Amniotic epithelial cell (primary cell): ENCODE data around the gene NPLOC4.
"Not testable (repeated sequence)": the region's sequence is repeated elsewhere in the genome, so short reads cannot be mapped to it uniquely, and the experiment has no call there.

Source experiments
- DNase-seq: peaks from one replicate; pipeline ENCODE4 v3.0.0-alpha.2; 2010; ENCODE audit warnings: low read depth

NPLOC4 gene

GRCh38 chr17:81584771-81585170, 52.1 kb downstream of the NPLOC4 start:
- not testable (repeated sequence) for DNase-seq

- DNase-seq: no peak
These were observed 53.1 kb downstream of the NPLOC4 start for GRCh38 chr17:81583589-81584342.

- DNase-seq: no peak
These were observed 54.2 kb downstream of the NPLOC4 start for GRCh38 chr17:81582749-81583148.

GRCh38 chr17:81582341-81582740, 54.6 kb downstream of the NPLOC4 start:
- peak; percentile 68 for DNase-seq

GRCh38 chr17:81581758-81582157, 55.2 kb downstream of the NPLOC4 start:
- no peak for DNase-seq

GRCh38 chr17:81580481-81580880, 56.4 kb downstream of the NPLOC4 start:
- no peak for DNase-seq

GRCh38 chr17:81579821-81580321, 57.0 kb downstream of the NPLOC4 start:
- DNase-seq: peak; percentile 89

GRCh38 chr17:81579298-81579697, 57.6 kb downstream of the NPLOC4 start:
- DNase-seq: no peak

GRCh38 chr17:81578561-81579225, 58.2 kb downstream of the NPLOC4 start:
- no peak for DNase-seq

GRCh38 chr17:81578038-81578441, 58.9 kb downstream of the NPLOC4 start:
- DNase-seq: peak; percentile 90

- peak; percentile 67 for DNase-seq
These were observed 59.5 kb downstream of the NPLOC4 start for GRCh38 chr17:81577278-81578000.

- peak; percentile 81 for DNase-seq
These were observed 60.2 kb downstream of the NPLOC4 start for GRCh38 chr17:81576621-81577277.

GRCh38 chr17:81575836-81576235, 61.1 kb downstream of the NPLOC4 start:
- no peak for DNase-seq

- DNase-seq: no peak
These were observed 62.3 kb downstream of the NPLOC4 start for GRCh38 chr17:81574643-81574956.

GRCh38 chr17:81573794-81574642, 62.9 kb downstream of the NPLOC4 start:
- no peak for DNase-seq

- no peak for DNase-seq
These were observed 64.2 kb downstream of the NPLOC4 start for GRCh38 chr17:81572563-81573168.

- DNase-seq: no peak
These were observed 65.9 kb downstream of the NPLOC4 start for GRCh38 chr17:81570964-81571363.

- no peak for DNase-seq
These were observed 66.9 kb downstream of the NPLOC4 start for GRCh38 chr17:81569986-81570514.

- DNase-seq: no peak
These were observed 68.5 kb downstream of the NPLOC4 start for GRCh38 chr17:81568416-81568815.

GRCh38 chr17:81567191-81567590, 69.7 kb downstream of the NPLOC4 start:
- no peak for DNase-seq
